Hematopoietic multipotent progenitor cell (in vitro differentiated cells): ENCODE results near the gene TGFBR3. TPM values are rescaled to one million over a fixed set of nuclear protein-coding genes. Genes with fewer than 3 reads are reported as not detected.
A peak's percentile ranks its signal among the peaks of the same experiment; 100 is the strongest.

Experiments
- DNase-seq, 3 donors: peaks; one replicate each; pipeline ENCODE4 v3.0.0-alpha.2; 2011 to 2015; ENCODE audit warnings: low read depth in 2 of 3, low spot score in 2 of 3
- total RNA-seq: library from RNA; depleted of rRNA; stranded (reverse); fragments of >200 nt; gene quantifications from one replicate; pipeline ENCODE4 v1.2.3, GENCODE V29; 2012

TGFBR3 gene
- total RNA-seq: 0.27 TPM

GRCh38 chr1:91885716-91886506 is at the start of gene TGFBR3:
Gene TGFBR3 (minus strand): TSS chr1:91886151. CDS start chr1:91861531, 24,620 bp downstream.
- DNase-seq: peak in 2 of 3 donors; percentile 50 to 59

GRCh38 chr1:91929250-91929649 is 43.3 kb upstream of the TGFBR3 start:
- no peak for DNase-seq

GRCh38 chr1:91928026-91928425 is 42.1 kb upstream of the TGFBR3 start:
- DNase-seq: no peak

- DNase-seq: no peak
Observed at GRCh38 chr1:91925644-91926435, 39.9 kb upstream of the TGFBR3 start.

- DNase-seq: no peak
Observed at GRCh38 chr1:91924146-91924545, 38.2 kb upstream of the TGFBR3 start.

- DNase-seq: no peak
Observed at GRCh38 chr1:91919962-91920361, 34.0 kb upstream of the TGFBR3 start.

- DNase-seq: no peak
Observed at GRCh38 chr1:91916811-91917460, 31.0 kb upstream of the TGFBR3 start.

- DNase-seq: no peak
Observed at GRCh38 chr1:91916046-91916445, 30.1 kb upstream of the TGFBR3 start.

- DNase-seq: no peak
Observed at GRCh38 chr1:91913018-91913417, 27.1 kb upstream of the TGFBR3 start.

GRCh38 chr1:91912266-91912665 is 26.3 kb upstream of the TGFBR3 start:
- DNase-seq: no peak

GRCh38 chr1:91901231-91901630 is 15.3 kb upstream of the TGFBR3 start:
- DNase-seq: no peak

- no peak for DNase-seq
Observed at GRCh38 chr1:91900562-91900961, 14.6 kb upstream of the TGFBR3 start.

GRCh38 chr1:91897016-91897415 is 11.1 kb upstream of the TGFBR3 start:
- DNase-seq: no peak

- no peak for DNase-seq
Observed at GRCh38 chr1:91895832-91896556, 10.0 kb upstream of the TGFBR3 start.

GRCh38 chr1:91894036-91894761 is 8.2 kb upstream of the TGFBR3 start:
- DNase-seq: no peak

- DNase-seq: peak in 2 of 3 donors; percentile 44 to 62
Observed at GRCh38 chr1:91891969-91892368, 6.0 kb upstream of the TGFBR3 start.

GRCh38 chr1:91891454-91891853 is 5.5 kb upstream of the TGFBR3 start:
- no peak for DNase-seq

- DNase-seq: no peak
Observed at GRCh38 chr1:91889717-91890459, 3.9 kb upstream of the TGFBR3 start.

GRCh38 chr1:91885213-91885715 is 687 bp downstream of the TGFBR3 start:
- no peak for DNase-seq
